Panc1 (cell line): ENCODE measurements around the gene ETHE1. TPM values are rescaled to one million over a fixed set of nuclear protein-coding genes. Genes with fewer than 3 reads are reported as not detected.

Experiments used
- ATAC-seq: fragments of 200-7000 bp; cut with Tn5 transposase; 2 replicates; pipeline ENCODE4 v1.9.1; 2020; ENCODE audit warnings: mild to moderate bottlenecking, moderate library complexity
- BruUV-seq: library from RNA; stranded (reverse); fragments of 400-500 nt; replicated peaks from 2 replicates; lab custom pipeline; 2021; lab: Mats Ljungman, UMichigan
- CTCF ChIA-PET: fragments of 300-600 bp; sonication (Branson Sonifier 250); formaldehyde crosslinking; loops from one replicate; lab custom pipeline; 2022; ENCODE audit warnings: antibody characterized with exemption; lab: Charles Lee
- POLR2A ChIA-PET: fragments of 300-600 bp; sonication (Branson Sonifier 250); formaldehyde crosslinking; loops from one replicate; lab custom pipeline; 2022; ENCODE audit warnings: antibody characterized with exemption; lab: Charles Lee
- DNase-seq: peaks from one replicate; pipeline ENCODE4 v3.0.0-alpha.2; 2010; ENCODE audit warnings: low read depth, low spot score
- H3K27ac ChIP-seq: 2 replicates; pipeline ENCODE4 v1.5.1; 2011; ENCODE audit warnings: mild to moderate bottlenecking, low read length, inconsistent platforms
- H3K27me3 ChIP-seq: fragments of 200-500 bp; sonication (Bioruptor generic); 2 replicates; pipeline ENCODE4 v1.6.0; 2014; ENCODE audit warnings: low read length, inconsistent platforms; ENCODE audit not compliant: control insufficient read depth, insufficient read depth
- H3K36me3 ChIP-seq: fragments of 200-500 bp; sonication (Bioruptor generic); 2 replicates; pipeline ENCODE4 v1.5.1; 2014; ENCODE audit warnings: inconsistent platforms, mild to moderate bottlenecking, low read length, moderate library complexity; ENCODE audit not compliant: control insufficient read depth, insufficient read depth
- H3K4me1 ChIP-seq: 2 replicates; pipeline ENCODE4 v1.5.1; 2011; ENCODE audit warnings: inconsistent platforms, mild to moderate bottlenecking, low read length, moderate library complexity; ENCODE audit not compliant: control insufficient read depth, insufficient read depth
- H3K4me3 ChIP-seq, 2 experiments: 2 replicates each; pipeline ENCODE4 v1.5.1; 2011 to 2012; ENCODE audit warnings: low read depth in 2 of 2, low read length in 2 of 2, mild to moderate bottlenecking in 2 of 2, inconsistent platforms in 1 of 2, moderate library complexity in 1 of 2
- H3K9me3 ChIP-seq: fragments of 200-500 bp; sonication (Bioruptor generic); 2 replicates; pipeline ENCODE4 v1.5.1; 2014; ENCODE audit warnings: low read depth, mild to moderate bottlenecking, inconsistent platforms, low read length, moderate library complexity; ENCODE audit not compliant: control insufficient read depth, insufficient read depth
- POLR2AphosphoS5 ChIP-seq: IDR thresholded peaks from 2 replicates; pipeline ENCODE4 v1.6.1; 2012; ENCODE audit warnings: mild to moderate bottlenecking, low read depth, low read length, moderate library complexity
- SIN3A ChIP-seq: IDR thresholded peaks from 2 replicates; pipeline ENCODE4 v1.6.1; 2012; ENCODE audit warnings: low read depth, mild to moderate bottlenecking, low read length, moderate library complexity, borderline replicate concordance; ENCODE audit not compliant: insufficient read depth
- TCF7L2 ChIP-seq: IDR thresholded peaks from 2 replicates; pipeline ENCODE4 v1.6.1; 2011; ENCODE audit warnings: mild to moderate bottlenecking, low read depth, low read length, inconsistent platforms
- in situ Hi-C: cut with HindIII; loops from 2 replicates; pipeline ENCODE4 v1.10.0; 2016; ENCODE audit warnings: low sequenced_read_pairs, low pct_unique_long_range_greater_than_20kb
- intact Hi-C: fragments of 100-400 bp; cut with micrococcal nuclease; formaldehyde crosslinking; loops from one replicate; pipeline ENCODE4 v1.10.0; 2022; ENCODE audit not compliant: unreplicated experiment
- total RNA-seq: library from RNA; stranded (reverse); gene quantifications from one replicate; pipeline ENCODE4 v1.2.1, GENCODE V29; 2021; ENCODE audit not compliant: unreplicated experiment
- TF ChIP-seq, protein P1 (sequence below): fragments of 450-650 bp; IDR thresholded peaks from 2 replicates; pipeline ENCODE4 v1.5.1; 2017; ENCODE audit warnings: mild to moderate bottlenecking
- TF ChIP-seq, protein P2 (sequence below), 2 experiments: IDR thresholded peaks; 2 replicates each; pipeline ENCODE4 v1.6.1; 2011 to 2012; ENCODE audit warnings: low read depth in 2 of 2, control low read depth in 1 of 2, low read length in 1 of 2, mild to moderate bottlenecking in 1 of 2, moderate library complexity in 1 of 2; ENCODE audit not compliant: insufficient read depth in 1 of 2

The ETHE1 gene
- total RNA-seq, 1 experiment from 2014 or later = 15.6 TPM

DNA sequence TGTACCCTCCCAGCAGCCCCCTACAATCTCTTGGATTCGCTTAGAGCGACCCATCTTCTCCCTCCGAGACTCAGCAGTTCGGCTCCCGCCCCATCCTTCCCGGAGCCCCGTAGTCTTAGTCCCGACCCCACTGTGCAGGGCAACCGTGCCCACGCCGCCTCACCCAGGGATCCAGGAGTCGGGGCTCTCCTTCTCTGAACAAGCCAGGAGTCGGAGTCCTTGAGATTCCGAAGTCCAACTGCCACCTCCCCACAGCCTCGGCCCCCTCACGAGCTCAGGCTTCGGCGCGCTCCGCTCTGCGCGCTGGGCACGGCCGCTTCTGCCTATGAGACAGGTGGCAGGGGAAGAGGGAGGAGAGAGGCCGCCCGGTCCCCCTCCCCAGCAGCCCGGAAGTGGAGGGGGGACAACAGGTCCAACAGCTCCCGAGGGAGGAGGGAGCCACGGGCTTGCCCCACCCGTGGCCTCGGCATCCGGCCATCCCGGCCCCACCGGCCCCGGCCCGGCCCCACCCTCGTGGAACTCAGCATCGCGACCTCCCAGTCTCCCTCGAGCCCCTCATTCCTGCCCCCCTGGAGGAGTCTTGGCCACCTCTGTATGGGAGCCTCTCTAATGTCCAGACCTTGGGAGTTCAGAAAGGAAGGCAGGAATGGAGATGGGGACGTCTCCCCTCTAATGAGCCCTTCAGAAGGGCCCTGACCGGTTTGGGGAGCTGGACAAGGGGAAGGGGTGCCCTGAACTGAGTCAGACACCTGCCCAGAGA lies 22.4 kb downstream of the ETHE1 start, which contains the start of gene PHLDB3:
PHLDB3 (minus strand) TSS at position 321 of the 760 bp plus-strand sequence. CDS start 628 bp downstream, outside the sequence.
- in situ Hi-C loops (no loop called here), intact Hi-C loops (no loop called here)
- DNase-seq = no peak
- Histone ChIP-seq H3K27ac (peak within 1 kb of the TSS; percentile 70), H3K4me1 (no peaks in the 10 kb centered on the region), H3K36me3 (no peaks in the 10 kb centered on the region), H3K9me3 (no peaks in the 10 kb centered on the region), H3K4me3 (peak within 1 kb of the TSS; percentile 65 to 77), H3K27me3 (no peaks in the 10 kb centered on the region)
- peak; percentile 75 for ATAC-seq
- CTCF ChIA-PET = interaction anchor here (1.2 kb wide), 1 partner anchor 58 kb away, joined by 3 read pairs; no protein-coding TSS in a partner anchor
- TF ChIP-seq, protein P1, sequence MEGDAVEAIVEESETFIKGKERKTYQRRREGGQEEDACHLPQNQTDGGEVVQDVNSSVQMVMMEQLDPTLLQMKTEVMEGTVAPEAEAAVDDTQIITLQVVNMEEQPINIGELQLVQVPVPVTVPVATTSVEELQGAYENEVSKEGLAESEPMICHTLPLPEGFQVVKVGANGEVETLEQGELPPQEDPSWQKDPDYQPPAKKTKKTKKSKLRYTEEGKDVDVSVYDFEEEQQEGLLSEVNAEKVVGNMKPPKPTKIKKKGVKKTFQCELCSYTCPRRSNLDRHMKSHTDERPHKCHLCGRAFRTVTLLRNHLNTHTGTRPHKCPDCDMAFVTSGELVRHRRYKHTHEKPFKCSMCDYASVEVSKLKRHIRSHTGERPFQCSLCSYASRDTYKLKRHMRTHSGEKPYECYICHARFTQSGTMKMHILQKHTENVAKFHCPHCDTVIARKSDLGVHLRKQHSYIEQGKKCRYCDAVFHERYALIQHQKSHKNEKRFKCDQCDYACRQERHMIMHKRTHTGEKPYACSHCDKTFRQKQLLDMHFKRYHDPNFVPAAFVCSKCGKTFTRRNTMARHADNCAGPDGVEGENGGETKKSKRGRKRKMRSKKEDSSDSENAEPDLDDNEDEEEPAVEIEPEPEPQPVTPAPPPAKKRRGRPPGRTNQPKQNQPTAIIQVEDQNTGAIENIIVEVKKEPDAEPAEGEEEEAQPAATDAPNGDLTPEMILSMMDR = no peak
- TF ChIP-seq TCF7L2 (no peak), SIN3A (no peak), POLR2AphosphoS5 (no peak)
- TF ChIP-seq, protein P2, sequence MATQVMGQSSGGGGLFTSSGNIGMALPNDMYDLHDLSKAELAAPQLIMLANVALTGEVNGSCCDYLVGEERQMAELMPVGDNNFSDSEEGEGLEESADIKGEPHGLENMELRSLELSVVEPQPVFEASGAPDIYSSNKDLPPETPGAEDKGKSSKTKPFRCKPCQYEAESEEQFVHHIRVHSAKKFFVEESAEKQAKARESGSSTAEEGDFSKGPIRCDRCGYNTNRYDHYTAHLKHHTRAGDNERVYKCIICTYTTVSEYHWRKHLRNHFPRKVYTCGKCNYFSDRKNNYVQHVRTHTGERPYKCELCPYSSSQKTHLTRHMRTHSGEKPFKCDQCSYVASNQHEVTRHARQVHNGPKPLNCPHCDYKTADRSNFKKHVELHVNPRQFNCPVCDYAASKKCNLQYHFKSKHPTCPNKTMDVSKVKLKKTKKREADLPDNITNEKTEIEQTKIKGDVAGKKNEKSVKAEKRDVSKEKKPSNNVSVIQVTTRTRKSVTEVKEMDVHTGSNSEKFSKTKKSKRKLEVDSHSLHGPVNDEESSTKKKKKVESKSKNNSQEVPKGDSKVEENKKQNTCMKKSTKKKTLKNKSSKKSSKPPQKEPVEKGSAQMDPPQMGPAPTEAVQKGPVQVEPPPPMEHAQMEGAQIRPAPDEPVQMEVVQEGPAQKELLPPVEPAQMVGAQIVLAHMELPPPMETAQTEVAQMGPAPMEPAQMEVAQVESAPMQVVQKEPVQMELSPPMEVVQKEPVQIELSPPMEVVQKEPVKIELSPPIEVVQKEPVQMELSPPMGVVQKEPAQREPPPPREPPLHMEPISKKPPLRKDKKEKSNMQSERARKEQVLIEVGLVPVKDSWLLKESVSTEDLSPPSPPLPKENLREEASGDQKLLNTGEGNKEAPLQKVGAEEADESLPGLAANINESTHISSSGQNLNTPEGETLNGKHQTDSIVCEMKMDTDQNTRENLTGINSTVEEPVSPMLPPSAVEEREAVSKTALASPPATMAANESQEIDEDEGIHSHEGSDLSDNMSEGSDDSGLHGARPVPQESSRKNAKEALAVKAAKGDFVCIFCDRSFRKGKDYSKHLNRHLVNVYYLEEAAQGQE (IDR thresholded peaks at IDR 0.05; ENCODE audit: insufficient read depth in 1 of 2, low read depth in 2 of 2, low read length in 1 of 2) = no peak
- POLR2A ChIA-PET = interaction anchor here (0.6 kb wide), 1 partner anchor 30 kb away, joined by 3 read pairs; no protein-coding TSS in a partner anchor
- BruUV-seq = no TSS peak

DNA sequence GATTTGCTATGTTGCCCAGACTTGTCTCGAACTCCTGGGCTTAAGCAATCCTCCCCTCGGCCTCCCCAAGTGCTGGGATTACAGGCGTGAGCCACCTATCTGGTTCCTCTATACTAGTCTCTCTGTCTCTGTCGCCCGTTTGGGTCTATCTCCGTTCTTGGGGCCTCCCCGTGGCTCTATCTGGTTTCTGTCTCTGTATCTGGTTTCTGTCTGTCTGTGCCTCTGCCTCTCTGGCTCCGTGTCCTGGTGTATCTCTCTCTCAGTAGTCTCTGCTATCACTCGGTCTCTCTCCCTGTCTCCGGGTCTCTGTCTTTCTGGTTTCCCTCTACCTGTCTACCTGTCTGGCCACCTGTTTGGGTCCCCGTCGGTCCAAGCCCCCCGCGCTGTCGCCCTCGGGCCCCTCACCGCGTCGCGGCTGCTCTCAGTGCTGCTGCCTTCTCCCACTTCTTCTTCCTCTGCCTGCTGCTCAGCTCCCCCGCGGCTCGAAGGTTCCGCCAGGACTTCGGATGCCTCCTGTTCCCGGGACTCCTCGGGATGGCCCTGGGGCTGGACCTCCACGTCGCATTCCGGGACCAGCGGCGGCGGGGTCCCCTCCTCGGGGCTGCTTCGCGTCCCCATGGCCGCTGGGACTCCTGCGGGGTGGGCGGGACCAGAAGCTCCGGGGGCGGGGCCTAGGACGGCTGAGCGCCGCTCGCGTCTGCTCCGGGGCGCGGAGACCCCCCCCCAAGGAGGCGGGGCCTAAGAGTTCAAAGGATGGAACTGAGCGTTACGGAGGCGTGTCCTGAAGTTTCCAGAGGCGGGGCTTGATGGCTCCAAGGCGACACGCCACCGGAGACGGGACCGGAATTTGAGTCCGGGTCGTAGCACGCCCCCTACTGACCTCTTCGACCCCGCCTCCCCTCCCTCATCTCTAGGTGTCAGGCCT lies 23.2 kb downstream of the ETHE1 start:
- intact Hi-C loops = no loop called here

More for the DNA sequence above, 23.2 kb downstream of the ETHE1 start:
- in situ Hi-C loops = no loop called here
- Histone ChIP-seq H3K4me1 (no peaks in the 10 kb centered on the region), H3K9me3 (no peaks in the 10 kb centered on the region), H3K36me3 (no peaks in the 10 kb centered on the region), H3K4me3 (peak overlapping the region; percentile 65 to 77), H3K27me3 (no peaks in the 10 kb centered on the region), H3K27ac (peak overlapping the region; percentile 70)
- DNase-seq = peak; percentile 46
- ChIA-PET POLR2A (interaction anchor here (0.6 to 0.7 kb wide), 2 partner anchors 29 to 161 kb away, joined by 3 to 7 read pairs; no protein-coding TSS in a partner anchor), CTCF (interaction anchor here (1.2 kb wide), 1 partner anchor 57 kb away, joined by 3 read pairs; no protein-coding TSS in a partner anchor)
- TF ChIP-seq SIN3A = no peak
- TF ChIP-seq POLR2AphosphoS5 = no peak; the same call in 1 of the 2 replicates
- TF ChIP-seq, protein P1 = no peak; the same call in 1 of the 2 replicates
- TF ChIP-seq TCF7L2 = peak; percentile 63
- TF ChIP-seq, protein P2 (IDR thresholded peaks at IDR 0.05; ENCODE audit: insufficient read depth in 1 of 2, low read depth in 2 of 2, low read length in 1 of 2) = no peak
- BruUV-seq = no TSS peak
- ATAC-seq = peak; percentile 95
